GM18909 (cell line): ENCODE measurements around the gene CFAP119.

Experiments used
- ATAC-seq: cut with Tn5 transposase; IDR thresholded peaks from one replicate; pipeline ENCODE4 v1.9.1; 2021; ENCODE audit warnings: mild to moderate bottlenecking; ENCODE audit not compliant: unreplicated experiment, poor library complexity

The CFAP119 gene

GRCh38 chr16:30743716-30744115 lies 18.1 kb downstream of the CFAP119 start:
- ATAC-seq = no peak

DNA sequence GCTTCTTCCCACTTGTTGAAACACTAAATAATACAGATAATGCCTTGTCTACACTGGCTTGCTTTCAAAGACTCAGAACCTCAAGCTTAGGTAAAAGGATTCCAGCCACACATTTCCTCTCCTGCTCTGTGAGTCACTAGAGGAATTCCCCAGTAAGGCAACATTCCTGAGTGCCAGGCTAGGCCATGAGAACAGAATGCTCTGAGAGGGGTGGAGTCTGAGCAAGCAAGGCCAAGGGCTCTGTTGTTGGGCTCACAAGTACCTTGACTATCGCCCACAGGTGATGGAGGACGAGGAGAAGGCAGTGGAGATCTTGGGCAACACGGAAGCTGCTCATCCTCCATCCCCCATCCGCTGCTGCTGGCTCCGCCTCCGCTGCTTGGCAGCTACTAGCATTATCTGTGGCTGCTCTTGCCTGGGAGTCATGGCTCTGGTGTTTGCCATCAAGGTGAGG lies 20.4 kb downstream of the CFAP119 start:
- no peak for ATAC-seq

DNA sequence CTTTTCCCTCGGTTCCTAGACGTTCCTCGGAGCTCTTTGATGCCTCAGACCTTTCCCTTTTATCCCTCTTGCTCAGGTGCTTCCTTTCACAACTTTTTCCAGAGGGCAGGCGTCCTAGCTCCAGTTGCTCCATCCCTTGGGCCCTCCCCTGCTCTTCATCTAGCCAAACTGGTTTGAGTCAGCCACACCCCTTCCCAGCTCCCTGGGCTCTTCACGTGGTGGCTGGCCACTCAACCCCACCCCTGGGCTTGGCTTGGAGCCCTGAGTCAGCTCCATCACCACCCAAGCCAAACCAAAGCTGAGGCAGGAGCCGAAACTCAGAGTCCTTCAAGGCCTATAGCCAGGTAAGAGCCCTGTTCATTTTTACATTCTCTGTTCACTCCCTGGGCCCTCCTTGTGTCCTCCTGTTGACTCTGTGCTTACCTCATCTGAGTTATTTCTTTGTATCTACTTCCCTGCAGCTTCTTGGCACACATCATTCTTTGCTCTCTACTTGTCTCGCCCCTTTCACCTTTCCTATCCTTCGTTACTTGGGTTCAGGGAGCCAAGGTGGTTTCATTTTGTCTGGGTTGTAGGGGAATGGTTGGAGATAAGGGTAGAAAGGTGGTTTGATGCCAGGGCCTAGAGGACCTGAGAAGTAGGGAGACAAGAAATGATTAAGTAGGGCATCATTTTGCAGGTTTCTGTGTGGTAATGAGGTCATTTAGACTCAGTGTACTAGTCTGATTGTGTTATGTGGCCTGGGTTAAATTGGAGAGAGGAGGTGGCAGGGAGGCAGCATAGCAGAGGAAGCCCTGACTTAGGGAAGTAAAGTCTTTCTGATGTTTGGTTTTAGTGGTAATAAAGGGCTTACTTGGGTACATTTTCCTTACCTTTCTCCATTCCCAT lies 21.3 kb downstream of the CFAP119 start:
- no peak for ATAC-seq

DNA sequence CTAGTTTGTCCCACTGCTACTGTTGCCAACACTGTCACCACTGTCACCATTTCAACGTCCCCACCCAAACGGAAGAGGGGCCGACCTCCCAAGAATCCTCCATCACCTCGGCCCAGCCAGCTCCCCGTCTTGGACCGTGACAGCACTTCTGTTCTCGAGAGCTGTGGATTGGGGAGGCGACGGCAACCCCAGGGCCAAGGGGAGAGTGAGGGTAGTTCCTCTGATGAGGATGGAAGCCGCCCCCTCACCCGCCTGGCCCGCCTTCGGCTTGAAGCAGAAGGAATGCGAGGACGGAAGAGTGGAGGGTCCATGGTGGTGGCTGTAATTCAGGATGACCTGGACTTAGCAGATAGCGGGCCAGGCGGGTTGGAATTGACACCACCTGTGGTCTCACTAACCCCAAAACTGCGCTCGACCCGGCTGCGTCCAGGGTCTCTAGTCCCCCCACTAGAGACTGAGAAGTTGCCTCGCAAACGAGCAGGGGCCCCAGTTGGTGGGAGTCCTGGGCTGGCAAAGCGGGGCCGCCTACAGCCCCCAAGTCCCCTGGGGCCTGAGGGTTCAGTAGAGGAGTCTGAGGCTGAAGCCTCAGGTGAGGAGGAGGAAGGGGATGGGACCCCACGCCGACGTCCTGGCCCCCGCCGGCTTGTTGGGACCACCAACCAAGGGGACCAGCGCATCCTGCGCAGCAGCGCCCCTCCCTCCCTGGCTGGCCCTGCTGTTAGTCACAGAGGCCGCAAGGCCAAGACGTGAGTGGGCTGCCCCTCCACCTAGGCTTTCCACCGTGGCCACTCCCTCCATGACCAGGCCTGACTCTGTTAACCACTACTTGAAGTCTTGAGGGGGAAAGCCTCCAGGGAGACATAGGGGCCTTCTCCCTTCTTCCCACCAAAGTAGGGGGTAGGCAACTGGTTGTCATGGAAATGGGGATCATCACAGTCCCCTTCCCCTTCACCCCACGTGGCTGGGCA lies 22.6 kb downstream of the CFAP119 start:
- no peak for ATAC-seq

GRCh38 chr16:30737794-30738648 lies 23.8 kb downstream of the CFAP119 start:
- ATAC-seq = no peak

DNA sequence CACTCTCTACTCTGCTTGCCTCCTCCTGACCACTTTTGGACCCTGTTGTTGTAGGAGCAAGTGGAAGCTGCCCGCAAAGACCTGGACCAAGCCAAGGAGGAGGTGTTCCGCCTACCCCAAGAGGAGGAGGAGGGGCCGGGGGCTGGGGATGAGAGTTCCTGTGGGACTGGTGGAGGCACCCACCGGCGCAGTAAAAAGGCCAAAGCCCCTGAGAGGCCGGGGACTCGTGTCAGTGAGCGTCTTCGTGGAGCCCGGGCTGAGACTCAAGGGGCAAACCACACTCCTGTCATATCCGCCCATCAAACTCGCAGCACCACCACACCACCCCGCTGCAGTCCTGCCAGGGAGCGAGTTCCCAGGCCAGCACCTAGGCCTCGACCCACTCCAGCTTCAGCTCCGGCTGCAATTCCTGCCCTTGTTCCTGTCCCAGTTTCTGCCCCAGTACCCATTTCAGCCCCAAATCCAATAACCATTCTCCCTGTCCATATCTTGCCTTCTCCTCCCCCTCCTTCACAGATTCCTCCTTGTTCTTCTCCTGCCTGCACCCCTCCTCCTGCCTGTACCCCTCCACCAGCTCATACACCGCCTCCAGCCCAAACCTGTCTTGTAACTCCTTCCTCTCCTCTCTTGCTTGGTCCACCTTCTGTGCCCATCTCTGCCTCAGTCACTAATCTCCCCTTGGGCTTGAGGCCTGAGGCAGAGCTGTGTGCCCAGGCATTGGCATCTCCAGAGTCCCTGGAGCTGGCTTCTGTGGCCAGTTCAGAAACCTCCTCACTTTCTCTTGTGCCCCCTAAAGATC lies 24.7 kb downstream of the CFAP119 start:
- no peak for ATAC-seq

GRCh38 chr16:30731411-30731810 lies 30.5 kb downstream of the CFAP119 start:
- no peak for ATAC-seq

DNA sequence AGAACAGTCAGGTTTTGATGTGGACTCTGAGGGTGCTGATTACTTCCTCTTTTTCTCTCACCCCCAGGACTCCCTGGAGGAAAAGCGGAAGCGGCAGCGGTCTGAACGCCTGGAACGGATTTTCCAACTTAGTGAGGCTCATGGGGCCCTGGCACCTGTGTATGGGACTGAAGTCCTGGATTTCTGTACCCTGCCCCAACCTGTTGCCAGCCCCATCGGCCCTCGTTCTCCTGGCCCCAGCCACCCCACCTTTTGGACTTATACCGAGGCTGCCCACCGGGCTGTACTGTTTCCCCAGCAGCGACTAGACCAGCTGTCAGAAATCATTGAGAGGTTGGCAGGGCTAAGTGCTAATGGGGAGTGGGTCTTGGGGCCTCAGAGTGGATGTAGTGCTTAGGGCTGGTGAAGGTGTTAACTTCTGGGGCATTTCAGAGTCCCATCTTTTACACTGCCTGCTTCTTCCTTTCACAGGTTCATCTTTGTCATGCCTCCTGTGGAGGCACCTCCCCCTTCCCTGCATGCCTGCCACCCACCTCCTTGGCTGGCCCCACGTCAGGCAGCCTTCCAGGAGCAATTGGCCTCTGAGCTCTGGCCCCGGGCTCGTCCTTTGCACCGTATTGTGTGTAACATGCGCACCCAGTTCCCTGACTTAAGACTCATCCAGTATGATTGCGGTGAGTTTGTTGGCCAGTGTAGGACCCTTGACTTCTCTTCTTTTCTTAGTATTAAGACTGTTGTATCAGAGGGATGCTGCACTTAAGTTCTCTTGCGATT lies 32.8 kb downstream of the CFAP119 start:
- ATAC-seq = no peak

DNA sequence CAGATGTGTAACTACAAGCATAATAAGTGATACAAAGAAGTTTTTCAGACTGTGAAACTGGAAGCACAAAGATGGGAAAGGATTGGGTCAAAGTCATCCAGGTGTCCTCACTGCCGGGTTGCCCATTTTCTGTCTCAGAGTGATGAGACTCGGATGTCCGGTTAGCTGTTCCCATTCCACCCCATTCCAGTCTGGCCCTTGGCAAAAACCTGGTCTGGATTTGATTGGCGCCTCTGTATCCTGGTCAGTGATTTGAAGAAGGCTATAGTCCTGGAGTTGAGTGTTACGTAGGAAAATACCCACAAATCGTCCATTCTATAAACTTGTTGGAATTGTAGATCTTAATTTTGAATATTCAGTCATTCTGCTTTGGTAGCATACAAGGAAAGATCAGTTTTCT lies 33.5 kb downstream of the CFAP119 start:
- no peak for ATAC-seq

DNA sequence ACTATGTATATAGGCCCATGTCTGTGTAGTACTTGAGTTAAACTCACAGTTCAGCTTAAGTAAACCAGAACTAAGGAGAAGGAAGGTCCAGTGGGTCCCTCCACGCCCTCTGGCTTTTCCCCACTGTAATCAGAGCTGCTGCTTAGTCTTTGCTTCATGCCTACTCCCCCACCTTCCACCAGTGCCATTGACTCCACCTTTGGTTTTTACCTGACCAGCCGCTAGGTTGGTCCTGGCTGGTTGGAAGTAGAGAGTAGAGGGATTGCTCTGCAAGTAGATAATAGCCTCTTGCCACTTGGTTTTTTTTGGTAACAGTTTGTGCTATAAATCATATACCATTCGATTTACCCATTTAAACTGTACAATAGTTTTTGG lies 36.5 kb downstream of the CFAP119 start:
- ATAC-seq = no peak

DNA sequence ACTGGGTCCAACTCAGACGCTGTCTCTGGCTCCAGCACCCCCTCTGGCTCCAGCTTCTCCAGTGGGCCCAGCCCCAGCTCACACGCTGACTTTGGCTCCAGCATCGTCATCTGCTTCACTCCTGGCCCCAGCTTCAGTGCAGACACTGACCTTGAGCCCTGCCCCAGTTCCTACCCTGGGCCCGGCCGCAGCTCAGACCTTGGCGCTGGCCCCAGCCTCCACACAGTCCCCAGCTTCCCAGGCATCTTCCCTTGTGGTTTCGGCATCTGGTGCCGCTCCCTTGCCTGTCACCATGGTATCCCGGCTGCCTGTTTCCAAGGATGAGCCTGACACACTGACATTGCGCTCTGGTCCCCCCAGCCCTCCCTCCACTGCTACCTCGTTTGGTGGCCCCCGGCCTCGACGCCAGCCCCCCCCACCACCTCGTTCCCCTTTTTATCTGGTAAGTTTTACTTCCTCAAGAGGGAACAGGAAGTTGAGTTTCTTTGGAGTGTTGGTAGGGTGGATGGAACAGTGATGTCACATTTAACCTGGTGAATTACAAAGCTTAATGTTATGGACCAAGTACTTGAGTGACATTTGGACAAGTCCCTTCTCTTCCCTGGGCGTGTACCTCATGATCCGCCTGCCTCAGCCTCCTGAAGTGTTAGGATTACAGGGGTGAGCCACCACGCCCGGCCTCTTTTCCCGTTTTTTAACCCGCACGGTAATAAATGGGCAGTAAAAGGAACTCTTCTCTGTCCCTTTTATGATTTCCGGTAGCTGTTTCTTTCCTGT lies 37.0 kb downstream of the CFAP119 start:
- no peak for ATAC-seq

DNA sequence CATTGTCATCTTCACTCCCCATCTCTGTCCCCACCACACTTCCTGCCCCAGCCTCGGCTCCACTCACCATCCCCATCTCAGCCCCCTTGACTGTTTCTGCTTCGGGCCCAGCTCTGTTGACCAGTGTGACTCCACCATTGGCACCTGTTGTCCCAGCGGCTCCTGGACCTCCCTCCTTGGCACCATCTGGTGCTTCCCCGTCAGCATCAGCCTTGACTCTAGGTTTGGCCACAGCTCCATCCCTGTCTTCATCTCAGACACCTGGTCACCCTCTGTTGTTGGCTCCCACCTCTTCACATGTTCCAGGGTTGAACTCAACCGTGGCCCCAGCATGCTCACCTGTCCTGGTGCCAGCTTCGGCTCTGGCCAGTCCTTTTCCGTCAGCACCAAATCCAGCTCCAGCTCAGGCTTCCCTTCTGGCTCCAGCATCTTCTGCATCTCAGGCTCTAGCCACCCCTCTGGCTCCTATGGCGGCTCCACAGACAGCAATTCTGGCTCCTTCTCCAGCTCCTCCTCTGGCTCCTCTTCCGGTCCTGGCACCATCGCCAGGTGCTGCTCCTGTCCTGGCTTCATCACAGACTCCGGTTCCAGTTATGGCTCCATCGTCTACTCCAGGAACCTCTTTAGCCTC lies 38.0 kb downstream of the CFAP119 start:
- ATAC-seq = no peak

- no peak for ATAC-seq
Measured at GRCh38 chr16:30722916-30723315, 38.9 kb downstream of the CFAP119 start.

DNA sequence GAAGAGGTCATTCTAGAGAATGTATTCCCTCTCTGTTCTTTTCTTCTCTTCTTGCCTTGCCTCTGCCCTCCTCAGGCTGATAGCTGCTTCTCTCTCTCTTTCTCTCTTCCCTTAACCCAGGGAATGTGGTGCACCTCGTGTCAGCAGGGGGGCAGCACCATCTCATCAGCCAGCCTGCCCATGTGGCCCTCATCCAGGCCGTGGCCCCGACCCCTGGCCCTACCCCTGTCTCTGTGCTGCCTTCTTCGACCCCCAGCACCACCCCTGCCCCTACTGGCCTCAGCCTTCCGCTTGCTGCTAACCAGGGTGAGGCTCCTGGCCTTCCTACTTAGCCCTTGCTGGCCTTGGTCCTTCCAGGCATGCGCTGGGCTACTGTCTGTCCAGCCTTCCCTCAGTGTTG lies 39.4 kb downstream of the CFAP119 start:
- no peak for ATAC-seq

DNA sequence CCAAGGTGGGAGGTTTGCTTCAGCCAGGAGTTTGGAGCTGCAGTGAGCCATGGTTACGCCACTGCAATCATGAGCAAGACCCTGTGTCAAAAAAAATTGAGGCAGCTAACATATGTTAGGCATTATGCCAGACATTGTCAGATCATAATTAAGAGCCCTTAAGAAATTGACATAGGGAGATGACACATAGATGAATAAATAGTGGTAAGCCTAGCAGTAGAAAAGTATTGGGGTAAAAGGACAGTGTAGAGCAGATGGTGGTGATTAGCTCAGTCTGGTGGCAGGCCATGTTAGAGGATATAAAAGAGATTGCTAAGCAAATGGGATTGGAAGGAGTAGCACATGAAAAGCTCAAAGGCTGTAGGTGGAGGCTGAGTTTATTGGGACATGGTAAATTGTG lies 40.3 kb downstream of the CFAP119 start:
- ATAC-seq = no peak

DNA sequence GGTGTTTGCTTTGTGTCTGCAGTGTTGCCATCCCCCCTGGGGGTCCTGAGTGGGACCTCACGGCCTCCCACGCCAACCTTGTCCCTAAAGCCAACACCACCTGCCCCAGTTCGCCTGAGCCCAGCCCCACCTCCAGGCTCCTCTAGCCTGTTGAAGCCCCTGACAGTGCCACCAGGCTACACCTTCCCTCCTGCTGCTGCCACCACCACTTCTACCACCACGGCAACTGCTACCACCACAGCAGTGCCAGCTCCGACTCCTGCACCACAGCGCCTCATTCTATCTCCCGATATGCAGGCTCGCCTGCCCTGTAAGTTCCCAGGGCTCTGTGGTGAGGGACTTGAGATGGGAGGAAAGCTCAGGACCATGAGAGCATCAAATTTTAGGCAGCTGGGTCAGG lies 40.7 kb downstream of the CFAP119 start:
- no peak for ATAC-seq

GRCh38 chr16:30720694-30721093 lies 41.2 kb downstream of the CFAP119 start:
- ATAC-seq = no peak

- ATAC-seq = no peak
Measured at GRCh38 chr16:30720086-30720485, 41.8 kb downstream of the CFAP119 start.
